ENCODE results near the gene PRSS53.
"Not testable (repeated sequence)": the region's sequence is repeated elsewhere in the genome, so short reads cannot be mapped to it uniquely, and the experiment has no call there.

PRSS53 gene

GRCh38 chr16:31088459-31089183 lies at the start of gene PRSS53:
PRSS53 (minus strand) TSS chr16:31088943; CDS start chr16:31088809, 134 bp downstream.
- DNase-seq: no peak

DNA sequence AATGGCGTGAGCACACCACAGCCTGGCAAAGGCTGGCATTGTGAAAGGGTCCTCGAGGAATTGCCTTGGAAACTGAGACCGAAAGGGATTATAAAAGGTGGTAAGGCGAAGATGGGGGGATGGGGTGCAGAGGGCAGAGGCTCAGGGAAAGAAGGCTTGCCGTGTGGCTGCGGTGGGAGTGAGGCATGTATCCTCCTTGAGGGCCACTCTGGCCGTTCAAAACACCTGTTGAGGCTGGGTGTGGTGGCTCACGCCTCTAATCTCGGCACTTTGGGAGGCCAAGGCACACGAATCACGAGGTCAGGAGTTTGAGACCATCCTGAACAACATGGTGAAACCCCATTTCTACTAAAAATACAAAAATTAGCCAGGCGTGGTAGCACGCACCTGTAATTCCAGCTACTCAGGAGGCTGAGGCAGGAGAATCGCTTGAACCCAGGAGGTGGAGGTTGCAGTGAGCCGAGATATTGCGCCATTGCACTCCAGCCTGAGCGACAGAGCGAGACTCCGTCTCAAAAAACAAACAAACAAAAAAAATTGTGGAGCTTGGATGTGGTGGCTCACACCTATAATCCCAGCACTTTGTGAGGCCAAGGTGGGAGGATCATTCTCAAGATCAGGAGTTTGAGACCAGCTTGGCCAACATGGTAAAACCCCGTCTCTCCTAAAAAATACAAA lies 48.2 kb upstream of the PRSS53 start:
- not testable (repeated sequence) for DNase-seq

DNA sequence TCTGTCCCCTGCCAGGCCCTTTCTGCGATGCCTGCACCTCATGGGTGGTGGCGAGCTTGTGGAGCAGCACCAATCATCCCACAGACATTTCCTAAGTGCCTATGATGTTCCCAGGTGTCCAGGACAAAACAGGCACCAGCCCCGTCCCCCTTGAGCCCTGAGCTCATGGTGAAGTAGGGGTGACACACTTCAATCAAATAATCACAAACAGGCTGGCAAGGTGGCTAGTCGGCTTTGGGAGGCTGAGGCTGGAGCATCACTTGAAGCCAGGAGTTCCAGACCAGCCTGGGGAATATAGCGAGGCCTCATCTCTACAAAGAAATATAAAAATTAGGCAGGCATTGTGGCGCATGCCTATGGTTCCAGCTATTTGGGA lies 47.5 kb upstream of the PRSS53 start:
- no peak for DNase-seq

DNA sequence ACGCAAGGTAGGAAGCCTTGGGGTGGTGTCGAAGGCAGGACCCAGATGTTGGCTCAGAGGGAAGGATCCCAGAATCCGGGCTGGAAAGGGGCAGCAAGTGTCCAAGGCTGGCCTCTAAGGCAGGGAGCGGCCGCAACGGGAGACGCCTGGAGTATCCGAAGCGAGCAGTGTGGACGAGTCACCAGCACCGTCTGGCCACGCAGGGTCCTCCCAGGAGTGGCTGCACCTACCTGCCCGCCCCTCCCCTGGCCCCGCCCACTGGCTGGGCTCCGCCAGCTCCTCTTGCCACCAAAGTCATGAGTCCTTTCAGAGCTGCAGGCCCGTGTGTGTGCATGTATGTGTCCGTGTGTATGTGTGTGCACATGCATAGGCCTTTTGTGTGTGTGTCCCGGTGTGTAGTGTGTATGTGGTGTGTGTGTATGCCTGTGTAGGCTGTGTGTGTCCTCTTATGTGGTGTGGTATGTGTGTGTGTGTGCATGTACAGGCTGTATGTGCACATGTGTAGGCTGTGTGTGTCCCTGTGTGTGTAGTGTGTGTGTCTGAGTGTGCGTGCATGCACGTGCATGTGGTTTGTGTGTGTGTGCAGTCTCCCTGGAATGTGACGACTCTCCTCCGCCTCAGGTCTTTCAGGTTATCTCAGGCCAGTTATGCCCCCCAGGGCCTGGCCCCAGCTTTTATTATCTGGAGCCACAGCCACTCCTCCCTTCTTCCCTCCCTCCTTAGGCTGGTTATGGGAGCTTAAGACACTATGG lies 47.0 kb upstream of the PRSS53 start, which contains the start of gene PRSS8:
PRSS8 (minus strand) TSS at position 193 of the 752 bp plus-strand sequence. CDS start 229 bp downstream, outside the sequence.
- DNase-seq: no peak

DNA sequence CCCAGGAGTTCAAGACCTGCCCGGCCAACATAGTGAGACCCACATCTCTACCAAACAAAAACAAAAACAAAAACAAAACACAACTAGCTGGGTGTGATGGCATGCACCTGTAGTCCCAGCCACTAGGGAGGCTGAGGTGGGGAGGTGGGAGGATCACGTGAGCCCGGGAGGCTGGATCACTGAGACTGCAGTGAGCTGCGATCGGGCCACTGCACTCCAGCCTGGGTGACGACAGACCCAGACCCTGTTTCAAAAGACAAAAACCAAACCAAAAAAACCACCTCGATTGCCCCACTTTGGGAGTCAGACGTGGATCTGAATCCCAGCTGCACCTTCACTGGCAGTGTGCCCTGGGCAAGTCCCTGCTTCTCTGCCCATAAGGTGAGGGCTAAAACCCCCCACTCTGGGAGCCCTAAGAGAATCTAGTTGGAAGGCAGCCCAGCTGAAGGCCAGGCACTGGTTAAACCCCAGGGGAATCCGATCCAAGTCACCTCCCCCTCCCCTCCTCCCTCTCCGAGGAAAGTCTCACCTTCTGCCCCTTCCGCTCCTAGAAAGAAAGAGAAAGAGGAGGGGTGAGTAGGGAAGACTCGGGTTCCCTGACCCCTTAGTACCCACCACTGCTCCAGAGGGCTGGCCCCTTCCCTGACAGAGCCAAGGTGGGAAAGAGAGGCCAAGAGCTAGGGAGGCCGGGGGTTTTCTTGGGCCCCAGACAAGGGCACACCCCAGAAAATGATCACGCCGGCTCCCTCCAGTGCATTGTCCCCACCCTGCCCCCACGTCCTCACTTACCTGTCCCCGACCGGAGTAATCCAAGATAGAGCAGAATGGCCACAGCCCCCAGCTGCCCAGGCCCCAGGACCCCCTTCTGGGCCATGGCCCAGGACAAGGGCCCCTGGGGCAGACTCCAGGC lies 46.1 kb upstream of the PRSS53 start:
- peak; percentile 36 for DNase-seq

GRCh38 chr16:31134091-31134571 lies 45.4 kb upstream of the PRSS53 start:
- peak; percentile 19 for DNase-seq

- no peak for DNase-seq
Observed at GRCh38 chr16:31133046-31133501, 44.3 kb upstream of the PRSS53 start.

- no peak for DNase-seq
Observed at GRCh38 chr16:31132303-31132979, 43.7 kb upstream of the PRSS53 start.

DNA sequence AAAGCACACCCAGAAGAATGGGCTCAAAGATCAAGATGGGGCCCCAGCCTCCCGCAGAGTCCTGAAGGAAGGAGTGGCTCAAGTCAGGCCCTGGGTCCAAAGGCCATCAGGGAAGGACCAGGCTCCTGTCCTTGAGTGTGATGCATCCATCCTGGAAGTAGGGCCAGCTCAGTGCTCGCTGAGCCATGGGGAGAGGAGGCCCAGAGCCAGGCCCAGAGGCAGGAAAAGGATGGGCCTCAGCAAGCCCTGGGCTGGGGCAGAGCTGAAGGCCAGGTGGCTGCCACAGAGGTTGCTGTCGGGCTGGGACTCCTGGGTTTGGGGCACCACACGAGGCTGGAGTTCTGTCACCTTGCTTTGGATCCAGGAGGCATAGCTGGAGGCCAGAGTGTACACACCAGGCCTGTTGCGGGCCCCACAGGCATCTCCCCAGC lies 43.1 kb upstream of the PRSS53 start:
- no peak for DNase-seq

- no peak for DNase-seq
Observed at GRCh38 chr16:31131416-31131815, 42.7 kb upstream of the PRSS53 start.

- DNase-seq: no peak
Observed at GRCh38 chr16:31130899-31131298, 42.2 kb upstream of the PRSS53 start.

- DNase-seq: no peak
Observed at GRCh38 chr16:31130336-31130891, 41.7 kb upstream of the PRSS53 start.

DNA sequence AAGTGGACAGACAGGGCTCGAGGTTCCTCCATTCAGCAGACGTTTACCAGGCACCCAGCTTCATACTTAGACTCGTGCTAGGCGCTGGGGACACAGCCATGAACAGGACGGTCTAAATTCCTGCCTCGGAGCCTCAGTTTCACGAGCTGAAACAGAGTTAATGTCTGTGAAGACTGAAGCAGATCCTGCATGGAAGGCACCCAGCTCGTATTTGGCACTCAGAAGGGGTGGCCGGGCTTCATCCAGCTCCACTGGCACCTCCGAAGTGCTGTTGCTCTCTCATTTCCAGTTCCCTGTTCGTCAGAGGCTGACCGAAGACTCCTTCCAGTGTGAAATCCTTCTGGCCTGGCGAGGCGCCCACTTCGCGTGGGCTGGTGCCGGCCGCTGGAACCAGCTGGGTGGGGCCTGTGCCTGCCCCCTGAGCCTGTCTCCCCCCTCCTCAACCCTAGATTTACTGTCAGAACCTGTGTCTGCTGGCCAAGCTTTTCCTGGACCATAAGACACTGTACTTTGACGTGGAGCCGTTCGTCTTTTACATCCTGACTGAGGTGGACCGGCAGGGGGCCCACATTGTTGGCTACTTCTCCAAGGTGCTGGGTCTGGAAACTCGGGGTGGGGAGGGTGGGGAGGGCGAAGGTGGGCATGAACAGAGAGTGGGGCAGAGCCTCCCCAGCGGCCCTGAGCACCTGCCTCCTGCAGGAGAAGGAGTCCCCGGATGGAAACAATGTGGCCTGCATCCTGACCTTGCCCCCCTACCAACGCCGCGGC lies 41.0 kb upstream of the PRSS53 start:
- DNase-seq: no peak

DNA sequence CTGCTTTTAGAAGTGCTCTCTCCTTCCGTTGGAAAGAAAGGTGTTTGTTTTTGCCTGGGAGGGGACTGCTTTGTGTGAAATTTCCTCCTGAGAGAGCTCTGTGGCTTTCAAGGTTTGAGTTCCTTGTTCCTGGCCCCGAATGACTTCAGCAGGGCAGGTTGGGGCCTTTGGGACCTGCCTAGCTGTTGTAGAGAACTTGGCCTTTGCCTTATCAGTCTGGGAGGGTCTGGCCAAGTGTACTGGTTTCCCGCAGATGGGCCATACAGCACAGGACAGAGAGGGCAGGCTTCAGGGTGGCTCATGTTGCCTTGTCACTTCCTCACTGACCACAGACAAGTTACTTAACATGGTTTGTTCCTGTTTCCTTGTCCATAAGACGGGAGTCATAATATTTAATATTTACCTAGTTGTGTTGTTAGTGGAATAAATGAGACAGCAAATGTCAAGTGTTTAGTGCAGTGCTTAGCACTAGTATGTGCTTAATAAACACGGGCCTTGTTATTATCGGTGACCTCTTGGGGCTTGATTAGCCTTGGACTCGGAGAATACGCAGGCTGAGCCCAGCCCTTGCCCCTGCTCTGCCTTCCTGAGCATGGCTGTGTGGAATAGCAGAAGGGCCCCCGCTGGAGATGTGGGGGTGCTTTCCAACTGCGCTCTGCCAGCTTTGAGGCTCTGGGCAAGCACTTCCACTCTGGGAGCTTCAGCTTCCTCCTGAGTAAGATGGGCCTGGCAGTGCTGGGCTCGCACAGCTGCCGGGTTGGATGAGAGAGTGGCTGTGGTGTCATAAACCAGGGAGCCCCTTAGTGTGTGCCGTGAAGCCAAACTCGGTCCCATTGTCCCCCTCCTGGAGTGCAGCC lies 40.2 kb upstream of the PRSS53 start:
- DNase-seq: no peak

GRCh38 chr16:31127182-31127581 lies 38.4 kb upstream of the PRSS53 start:
- no peak for DNase-seq

DNA sequence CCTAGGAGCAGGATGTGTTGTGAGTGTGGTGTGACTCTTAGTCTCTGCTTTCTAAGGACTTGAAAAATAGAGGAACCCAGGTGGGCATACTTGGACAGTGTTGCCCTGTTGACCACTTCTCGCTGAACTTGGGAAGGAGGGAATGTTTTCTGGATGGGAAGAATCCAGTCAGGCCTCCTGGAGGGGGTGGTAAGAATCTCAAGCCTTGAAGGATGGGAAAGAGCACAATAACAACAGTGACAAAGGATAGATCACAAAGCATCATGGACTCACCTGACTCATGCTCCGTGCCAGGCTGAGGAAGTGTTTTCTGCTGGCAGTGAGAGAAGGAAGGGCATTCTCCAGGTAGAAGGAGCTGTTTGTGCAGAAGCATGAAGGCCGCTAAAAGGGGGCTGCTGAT lies 37.1 kb upstream of the PRSS53 start:
- DNase-seq: no peak

DNA sequence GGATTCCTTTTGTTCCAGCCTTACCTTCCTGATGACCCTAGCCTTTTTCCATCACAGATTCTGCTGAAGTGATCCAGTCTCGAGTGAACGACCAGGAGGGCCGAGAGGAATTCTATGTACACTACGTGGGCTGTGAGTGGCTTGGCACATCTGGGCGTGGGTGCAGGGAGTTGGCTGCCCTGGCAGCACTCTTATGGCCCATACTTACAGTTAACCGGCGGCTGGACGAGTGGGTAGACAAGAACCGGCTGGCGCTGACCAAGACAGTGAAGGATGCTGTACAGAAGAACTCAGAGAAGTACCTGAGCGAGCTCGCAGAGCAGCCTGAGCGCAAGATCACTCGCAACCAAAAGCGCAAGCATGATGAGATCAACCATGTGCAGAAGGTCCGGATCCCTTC lies 31.4 kb upstream of the PRSS53 start:
- no peak for DNase-seq

GRCh38 chr16:31118223-31119155 lies 29.7 kb upstream of the PRSS53 start:
- no peak for DNase-seq

Measured in COR-L47 (cell line).